IMR-90 (cell line): Measurements from ENCODE around the gene ATP11A. TPM values are rescaled to one million over a fixed set of nuclear protein-coding genes. Genes with fewer than 3 reads are reported as not detected.

ENCODE experiments used
- ATAC-seq: fragments of 200-7000 bp; cut with Tn5 transposase; 2 replicates; pipeline ENCODE4 v1.9.1; 2020; ENCODE audit warnings: low read depth, mild to moderate bottlenecking, moderate library complexity
- BruUV-seq: library from RNA; stranded (reverse); fragments of 400-500 nt; replicated peaks from 2 replicates; lab custom pipeline; 2021; lab: Mats Ljungman, UMichigan
- CTCF ChIA-PET: fragments of 300-600 bp; formaldehyde crosslinking; extraction: SDS; loops from one replicate; lab custom pipeline; 2021; ENCODE audit warnings: antibody characterized with exemption; lab: Yijun Ruan, JAX
- POLR2A ChIA-PET: fragments of 300-600 bp; sonication (Branson Sonifier 250); formaldehyde crosslinking; loops from one replicate; lab custom pipeline; 2022; ENCODE audit warnings: antibody characterized with exemption; ENCODE audit not compliant: unreplicated experiment; lab: Charles Lee
- DNase-seq: peaks from one replicate; pipeline ENCODE4 v3.0.0; 2013
- H2AFZ ChIP-seq: replicated peaks from 2 replicates; pipeline ENCODE3; 2013; ENCODE audit warnings: low read length, mild to moderate bottlenecking; ENCODE audit not compliant: poor library complexity
- H2AK5ac ChIP-seq: 2 replicates; pipeline ENCODE4 v1.6.1; 2013; ENCODE audit warnings: low read depth, low read length, inconsistent platforms
- H2AK9ac ChIP-seq: replicated peaks from 2 replicates; pipeline ENCODE3; 2013; ENCODE audit warnings: mild to moderate bottlenecking, low read depth, low read length, moderate library complexity; ENCODE audit not compliant: poor library complexity
- H2BK120ac ChIP-seq: 2 replicates; pipeline ENCODE4 v1.6.1; 2013; ENCODE audit warnings: low read depth, low read length, inconsistent platforms
- H2BK15ac ChIP-seq: 3 replicates; pipeline ENCODE4 v1.6.1; 2013; ENCODE audit warnings: low read depth, low read length, inconsistent platforms
- H2BK20ac ChIP-seq: 2 replicates; pipeline ENCODE4 v1.6.1; 2013; ENCODE audit warnings: low read depth, mild to moderate bottlenecking, inconsistent platforms, low read length, moderate library complexity
- H2BK5ac ChIP-seq: 2 replicates; pipeline ENCODE4 v1.6.1; 2013; ENCODE audit warnings: mild to moderate bottlenecking, low read depth, low read length, inconsistent platforms; ENCODE audit not compliant: poor library complexity, severe bottlenecking
- H3K14ac ChIP-seq: replicated peaks from 2 replicates; pipeline ENCODE4 v1.6.1; 2013; ENCODE audit warnings: low read depth, low read length, inconsistent platforms
- H3K18ac ChIP-seq: 2 replicates; pipeline ENCODE4 v1.6.1; 2013; ENCODE audit warnings: low read depth, low read length, control low read depth
- H3K23ac ChIP-seq: 2 replicates; pipeline ENCODE4 v1.6.1; 2013; ENCODE audit warnings: low read depth, low read length, inconsistent platforms
- H3K27ac ChIP-seq: 2 replicates; pipeline ENCODE4 v1.5.1; 2013; ENCODE audit warnings: mild to moderate bottlenecking, control low read depth, low read length; ENCODE audit not compliant: insufficient read depth
- H3K27me3 ChIP-seq: 2 replicates; pipeline ENCODE4 v1.6.1; 2013; ENCODE audit warnings: low read length; ENCODE audit not compliant: control insufficient read depth, insufficient read depth
- H3K36me3 ChIP-seq: 2 replicates; pipeline ENCODE4 v1.6.1; 2013; ENCODE audit warnings: low read length, mixed read lengths; ENCODE audit not compliant: control insufficient read depth, insufficient read depth
- H3K4ac ChIP-seq: 2 replicates; pipeline ENCODE4 v1.6.1; 2013; ENCODE audit warnings: low read depth, low read length, inconsistent platforms
- H3K4me1 ChIP-seq: 2 replicates; pipeline ENCODE4 v1.6.1; 2013; ENCODE audit warnings: low read length, mixed read lengths; ENCODE audit not compliant: control insufficient read depth, insufficient read depth
- H3K4me2 ChIP-seq: 2 replicates; pipeline ENCODE4 v1.6.1; 2013; ENCODE audit warnings: low read depth, mild to moderate bottlenecking, control low read depth, low read length, moderate library complexity
- H3K4me3 ChIP-seq: 2 replicates; pipeline ENCODE4 v1.5.1; 2013; ENCODE audit warnings: low read depth, mild to moderate bottlenecking, control low read depth, low read length, moderate library complexity; ENCODE audit not compliant: insufficient read depth
- H3K56ac ChIP-seq: 2 replicates; pipeline ENCODE4 v1.6.1; 2013; ENCODE audit warnings: low read length, inconsistent platforms; ENCODE audit not compliant: insufficient read depth; ENCODE audit errors: extremely low read depth
- H3K79me1 ChIP-seq, 2 experiments: 2 replicates each; pipeline ENCODE4 v1.6.1; 2013; ENCODE audit warnings: low read length in 2 of 2, inconsistent platforms in 1 of 2, low read depth in 1 of 2
- H3K9ac ChIP-seq: 2 replicates; pipeline ENCODE4 v1.6.1; 2013; ENCODE audit warnings: low read depth, low read length, control low read depth
- H3K9me1 ChIP-seq: 2 replicates; pipeline ENCODE4 v1.6.1; 2013; ENCODE audit warnings: low read length, inconsistent platforms; ENCODE audit not compliant: insufficient read depth
- H3K9me3 ChIP-seq: 2 replicates; pipeline ENCODE4 v1.6.1; 2013; ENCODE audit warnings: low read length; ENCODE audit not compliant: control insufficient read depth, insufficient read depth
- H4K20me1 ChIP-seq: 2 replicates; pipeline ENCODE4 v1.6.1; 2013; ENCODE audit warnings: low read length, inconsistent platforms; ENCODE audit not compliant: insufficient read depth
- H4K5ac ChIP-seq: 2 replicates; pipeline ENCODE4 v1.6.1; 2013; ENCODE audit warnings: mild to moderate bottlenecking, low read depth, low read length, control low read depth
- H4K8ac ChIP-seq, 2 experiments: 2 replicates each; pipeline ENCODE4 v1.6.1; 2013; ENCODE audit warnings: low read depth in 2 of 2, low read length in 2 of 2, control low read depth in 1 of 2, inconsistent platforms in 1 of 2
- H4K91ac ChIP-seq: 2 replicates; pipeline ENCODE4 v1.6.1; 2013; ENCODE audit warnings: low read depth, low read length, inconsistent platforms; ENCODE audit not compliant: insufficient read depth
- CEBPB ChIP-seq: IDR thresholded peaks from 2 replicates; pipeline ENCODE4 v1.6.1; 2012; ENCODE audit warnings: low read depth, low read length, improper control_type of control experiment
- CHD1 ChIP-seq: IDR thresholded peaks from 2 replicates; pipeline ENCODE4 v1.6.1; 2012; ENCODE audit warnings: low read depth, low read length, improper control_type of control experiment
- MAFK ChIP-seq: IDR thresholded peaks from 2 replicates; pipeline ENCODE4 v1.6.1; 2012; ENCODE audit warnings: low read depth, low read length, improper control_type of control experiment
- MAZ ChIP-seq: IDR thresholded peaks from 2 replicates; pipeline ENCODE4 v1.6.1; 2012; ENCODE audit warnings: low read depth, mild to moderate bottlenecking, low read length, improper control_type of control experiment, moderate library complexity, borderline replicate concordance
- POLR2A ChIP-seq: IDR thresholded peaks from 2 replicates; pipeline ENCODE4 v1.6.1; 2012; ENCODE audit warnings: mild to moderate bottlenecking, low read depth, low read length
- RAD21 ChIP-seq: IDR thresholded peaks from 2 replicates; pipeline ENCODE4 v1.6.1; 2012; ENCODE audit warnings: low read length, improper control_type of control experiment
- RFX5 ChIP-seq: IDR thresholded peaks from 2 replicates; pipeline ENCODE4 v1.8.0; 2012; ENCODE audit warnings: low read depth, mild to moderate bottlenecking, low read length, moderate library complexity
- WGBS, 2 experiments: methylation state at CpG; one replicate each; pipeline versions ENCODE4 v1.1.5 to v1.1.7; 2013; ENCODE audit warnings: missing lambda C conversion rate in 2 of 2; ENCODE audit not compliant: insufficient read length in 1 of 2; ENCODE audit errors: extremely low coverage in 2 of 2; 5-methylcytosine and 5-hydroxymethylcytosine counted together
- dilution Hi-C: fragments of 300-500 bp; cut with HindIII; formaldehyde crosslinking; loops from one replicate; pipeline ENCODE4 v1.14.3; 2018; ENCODE audit warnings: low sequenced_read_pairs; ENCODE audit not compliant: unreplicated experiment
- in situ Hi-C: fragments of 300-500 bp; cut with MboI; formaldehyde crosslinking; loops from 3 replicates; pipeline ENCODE4 v1.14.3; 2019; ENCODE audit warnings: low sequenced_read_pairs, inconsistent platforms, mixed read lengths
- intact Hi-C: fragments of 100-400 bp; cut with micrococcal nuclease; formaldehyde crosslinking; loops from 2 replicates; pipeline ENCODE4 v1.10.0; 2022
- polyA plus RNA-seq, 3 experiments: library from polyadenylated mRNA; depleted of rRNA; stranded (reverse); fragments of >200 nt; gene quantifications; 2 replicates each; pipeline ENCODE4 v1.2.3, GENCODE V29; 2012; ENCODE audit warnings: low replicate concordance in 1 of 3
- total RNA-seq: library from RNA; depleted of rRNA; stranded (reverse); fragments of >200 nt; gene quantifications from 2 replicates; pipeline ENCODE4 v1.2.3, GENCODE V29; 2012

The ATP11A gene
- total and polyA plus RNA-seq, 2 of the 4 experiments (the other 2 are of a cell fraction) = 8.4 to 12.0 TPM

DNA sequence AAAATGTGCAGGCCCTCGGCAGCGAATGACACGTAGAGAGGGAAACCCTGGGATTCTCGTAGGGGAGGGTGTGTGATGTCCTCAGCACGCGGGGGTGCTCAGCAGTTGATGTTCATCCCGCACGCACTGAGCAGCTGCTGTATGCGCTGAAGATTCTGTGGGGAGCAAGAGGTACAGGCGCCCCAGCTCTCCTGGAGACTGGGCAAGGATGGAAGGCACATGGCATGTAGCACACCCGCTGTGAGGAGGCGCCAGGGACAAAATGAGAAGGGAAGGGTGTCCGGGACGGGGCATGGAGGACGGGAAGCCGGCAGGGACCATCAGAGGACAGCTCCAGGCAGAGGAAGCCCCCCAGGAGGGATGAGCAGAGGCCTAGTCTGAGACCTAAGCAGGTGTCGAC is 15.4 kb downstream of the ATP11A start (continued):
- TF ChIP-seq POLR2A (no peak), RFX5 (no peak), RAD21 (no peak), MAFK (no peak)

DNA sequence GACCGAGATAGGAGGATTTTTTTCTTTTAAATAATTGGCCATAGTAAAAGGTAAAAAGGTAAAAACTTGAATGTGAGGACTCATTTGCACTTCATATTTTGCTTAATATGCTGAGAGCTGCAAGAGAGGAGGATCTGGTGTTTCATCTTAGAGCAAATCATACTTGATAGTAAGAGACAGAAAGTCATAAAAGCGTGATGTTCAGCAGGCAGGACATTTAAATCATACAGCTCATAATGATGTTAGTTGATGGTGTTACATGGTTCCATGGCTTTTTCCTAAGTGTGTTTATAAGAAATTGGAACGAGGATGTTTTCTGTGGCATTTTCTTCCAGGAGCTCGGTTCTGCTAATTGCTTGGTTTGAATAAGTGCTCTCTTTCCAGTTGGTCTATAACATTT is 16.3 kb downstream of the ATP11A start:
- dilution Hi-C loops = no loop called here

More for the DNA sequence above, 16.3 kb downstream of the ATP11A start:
- no peak overlapping the region for H4K5ac ChIP-seq
- H3K56ac ChIP-seq = no peak overlapping the region
- no peak overlapping the region for H4K8ac ChIP-seq
- ChIA-PET POLR2A (no interaction called here), CTCF (no interaction called here)
- WGBS, 2 experiments = no CpG with 5 or more reads among the region's 4 CpGs
- H2AFZ ChIP-seq = no peak overlapping the region
- peaks cover 7% of the 10 kb centered on the region; the same call in 1 of the 2 replicates for H3K9me1 ChIP-seq
- H3K14ac ChIP-seq = no peak overlapping the region
- no peaks in the 10 kb centered on the region for H3K9me3 ChIP-seq
- no peak overlapping the region for H3K4me2 ChIP-seq
- ATAC-seq = no peak
- peaks cover 13 to 50% of the 10 kb centered on the region in 2 experiments for H3K79me1 ChIP-seq
- H2BK15ac ChIP-seq = no peak overlapping the region
- H3K9ac ChIP-seq = no peak overlapping the region
- H3K4me3 ChIP-seq = no peak overlapping the region
- no peaks in the 10 kb centered on the region for H3K27me3 ChIP-seq
- peaks cover 15% of the 10 kb centered on the region for H3K4me1 ChIP-seq
- H4K20me1 ChIP-seq = peaks cover 19% of the 10 kb centered on the region
- H4K91ac ChIP-seq = no peak overlapping the region
- no peak for DNase-seq
- no peak overlapping the region for H2AK5ac ChIP-seq
- no peak overlapping the region for H2BK120ac ChIP-seq
- no peak overlapping the region for H3K27ac ChIP-seq
- H2BK5ac ChIP-seq = no peak overlapping the region
- intact Hi-C loops = no loop called here
- BruUV-seq = no TSS peak
- H2AK9ac ChIP-seq = no peak overlapping the region
- H3K18ac ChIP-seq = no peak overlapping the region
- no peak for TF ChIP-seq MAZ
- TF ChIP-seq POLR2A = no peak
- TF ChIP-seq CHD1 = no peak
- TF ChIP-seq CEBPB = no peak
- H2BK20ac ChIP-seq = no peak overlapping the region
- no peak overlapping the region for H3K23ac ChIP-seq
- 0 out of 2 replicates have a peak, but pooled peaks cover 1% of the 10 kb centered on the region for H3K36me3 ChIP-seq
- in situ Hi-C loops = no loop called here
- no peak overlapping the region for H3K4ac ChIP-seq
